GM19397 (cell line): ENCODE results near the gene TMEM182.

Source experiments
- ATAC-seq: cut with Tn5 transposase; IDR thresholded peaks from one replicate; pipeline ENCODE4 v1.9.1; 2021; ENCODE audit warnings: mild to moderate bottlenecking, moderate library complexity; ENCODE audit not compliant: unreplicated experiment

TMEM182 gene

GRCh38 chr2:102850888-102851287 is 89.1 kb downstream of the TMEM182 start:
- no peak for ATAC-seq

GRCh38 chr2:102852867-102853266 is 91.0 kb downstream of the TMEM182 start:
- ATAC-seq = no peak
